ENCODE measurements around the gene GPD2.

GRCh38 chr2:156435396-156435717, 822 bp upstream of the GPD2 start:
- TF ChIP-seq CTCF (IDR thresholded peaks at IDR 0.05): no peak
- no peak for TF ChIP-seq EZH2 (IDR thresholded peaks at IDR 0.05; ENCODE audit: borderline replicate concordance, insufficient read depth, low read depth, low read length, poor library complexity, severe bottlenecking)
